Measurements from ENCODE around the gene NAT9.

The NAT9 gene

DNA sequence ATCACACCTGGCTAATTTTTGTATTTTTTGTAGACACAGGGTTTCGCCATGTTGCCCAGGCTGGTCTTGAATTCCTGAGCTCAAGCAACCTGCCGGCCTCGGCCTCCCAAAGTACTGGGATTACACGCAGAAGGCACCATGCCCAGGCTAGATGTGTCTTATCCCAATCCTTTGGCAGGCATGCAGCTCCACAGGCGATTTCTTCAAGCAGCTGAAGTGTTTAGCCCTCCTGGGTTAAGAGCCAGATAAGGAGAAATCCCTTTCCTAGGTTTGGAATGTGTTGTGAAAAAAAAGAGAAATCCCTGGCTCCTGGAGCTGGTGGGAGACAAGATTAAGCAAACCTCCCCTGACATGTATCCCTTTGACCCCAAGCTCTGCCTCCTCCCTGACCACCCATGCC lies 29.8 kb downstream of the NAT9 start:
- Histone ChIP-seq H3K9me3 (ENCODE audit: control insufficient read depth, insufficient read depth, low read length) (no peaks in the 10 kb centered on the region), H3K36me3 (ENCODE audit: control insufficient read depth, insufficient read depth, low read length) (peaks cover 6% of the 10 kb centered on the region), H3K4me1 (ENCODE audit: control insufficient read depth, insufficient read depth, low read length) (peaks cover 25% of the 10 kb centered on the region), H3K4me3 (ENCODE audit: low read depth, low read length) (no peak overlapping the region), H3K9ac (ENCODE audit: low read depth, low read length) (no peak overlapping the region), H3K27me3 (ENCODE audit: control insufficient read depth, insufficient read depth, low read length) (no peaks in the 10 kb centered on the region)

DNA sequence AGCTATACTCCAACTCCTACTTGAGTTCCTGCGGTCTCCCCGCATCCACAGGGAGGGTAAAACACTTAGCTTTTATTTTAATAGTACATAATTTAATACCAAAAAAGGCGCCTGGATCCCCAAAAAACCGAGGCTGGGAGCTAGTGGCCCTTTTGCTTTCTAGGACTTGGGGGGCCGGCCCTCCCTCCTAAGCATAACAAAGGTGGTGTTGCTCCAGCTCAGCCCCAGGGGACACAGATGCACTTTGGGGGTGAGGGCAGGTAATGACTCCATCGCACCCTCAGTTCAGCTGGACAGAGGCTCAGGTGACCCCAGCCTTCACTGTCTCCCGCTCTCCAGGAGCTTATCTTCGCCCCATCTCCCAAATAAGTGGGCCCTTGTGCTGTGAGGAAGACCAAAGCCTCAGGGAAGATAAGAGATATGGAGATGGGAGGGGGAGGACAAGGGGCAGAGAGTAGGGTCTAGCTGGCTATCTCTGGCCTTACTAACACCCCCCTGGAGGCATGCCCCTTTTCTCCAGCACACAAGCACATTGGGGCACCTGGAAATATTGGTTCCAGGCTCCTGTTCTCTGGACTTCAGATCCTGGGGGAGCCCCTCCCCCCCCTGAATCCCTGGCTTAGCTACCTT lies 30.5 kb downstream of the NAT9 start:
- no peaks in the 10 kb centered on the region for H3K27me3 ChIP-seq (ENCODE audit: control insufficient read depth, insufficient read depth, low read length)
- no peak overlapping the region for H3K9ac ChIP-seq (ENCODE audit: low read depth, low read length)
- H3K36me3 ChIP-seq (ENCODE audit: control insufficient read depth, insufficient read depth, low read length): peaks cover 3% of the 10 kb centered on the region
- peaks cover 18% of the 10 kb centered on the region for H3K4me1 ChIP-seq (ENCODE audit: control insufficient read depth, insufficient read depth, low read length)
- H3K9me3 ChIP-seq (ENCODE audit: control insufficient read depth, insufficient read depth, low read length): no peaks in the 10 kb centered on the region
- H3K4me3 ChIP-seq (ENCODE audit: low read depth, low read length): peak overlapping the region; percentile 18

DNA sequence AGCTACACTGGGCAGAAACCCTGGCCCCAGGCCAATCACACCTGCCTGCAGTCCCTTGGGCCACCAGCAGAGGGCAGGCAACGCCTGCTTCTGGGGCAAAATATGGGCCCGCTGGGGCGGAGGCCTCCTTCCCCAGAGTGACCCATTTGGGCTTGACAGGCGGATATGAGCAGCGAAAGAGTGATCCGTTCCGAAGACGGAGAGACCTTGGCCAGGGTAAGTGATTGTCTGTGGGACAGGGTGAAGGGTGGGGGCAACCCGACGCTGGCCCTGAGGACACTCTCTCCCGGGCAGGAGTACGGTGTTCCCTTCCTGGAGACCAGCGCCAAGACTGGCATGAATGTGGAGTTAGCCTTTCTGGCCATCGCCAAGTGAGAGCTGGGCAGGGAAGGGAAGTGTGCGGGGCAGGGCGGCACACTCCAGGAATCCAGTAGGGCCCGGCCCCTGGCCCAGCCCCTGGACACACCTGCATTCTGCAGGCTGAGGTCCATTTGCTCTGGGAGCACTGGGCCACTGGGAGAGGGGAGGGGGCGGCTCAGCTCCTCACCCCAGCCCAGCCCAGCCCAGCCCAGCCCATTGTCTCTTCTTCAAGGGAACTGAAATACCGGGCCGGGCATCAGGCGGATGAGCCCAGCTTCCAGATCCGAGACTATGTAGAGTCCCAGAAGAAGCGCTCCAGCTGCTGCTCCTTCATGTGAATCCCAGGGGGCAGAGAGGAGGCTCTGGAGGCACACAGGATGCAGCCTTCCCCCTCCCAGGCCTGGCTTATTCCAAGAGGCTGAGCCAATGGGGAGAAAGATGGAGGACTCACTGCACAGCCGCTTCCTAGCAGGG lies 31.2 kb downstream of the NAT9 start:
- Histone ChIP-seq H3K36me3 (ENCODE audit: control insufficient read depth, insufficient read depth, low read length) (peaks cover 3% of the 10 kb centered on the region), H3K27me3 (ENCODE audit: control insufficient read depth, insufficient read depth, low read length) (no peaks in the 10 kb centered on the region), H3K9ac (ENCODE audit: low read depth, low read length) (no peak overlapping the region), H3K9me3 (ENCODE audit: control insufficient read depth, insufficient read depth, low read length) (no peaks in the 10 kb centered on the region), H3K4me1 (ENCODE audit: control insufficient read depth, insufficient read depth, low read length) (peaks cover 15% of the 10 kb centered on the region), H3K4me3 (ENCODE audit: low read depth, low read length) (peak overlapping the region; percentile 49)

DNA sequence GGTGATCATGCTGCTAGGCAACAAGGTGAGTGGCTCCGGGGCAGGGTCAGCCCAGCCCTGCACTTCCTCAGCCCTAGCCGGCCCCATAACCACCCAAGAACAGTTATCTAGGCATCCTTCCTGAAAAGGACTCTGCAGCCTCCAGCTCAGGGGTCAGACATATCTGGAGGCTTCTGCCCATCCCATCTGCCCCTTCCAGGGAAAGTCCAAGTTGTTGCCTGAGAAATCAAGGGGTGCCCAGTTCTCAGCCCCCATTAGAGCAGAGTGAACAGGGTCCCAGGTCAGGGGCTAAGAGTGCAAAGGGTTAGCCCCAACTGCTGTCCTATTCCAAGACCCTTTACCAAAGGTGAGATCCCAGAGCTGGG lies 31.8 kb downstream of the NAT9 start:
- no peak overlapping the region for H3K4me3 ChIP-seq (ENCODE audit: low read depth, low read length)

DNA sequence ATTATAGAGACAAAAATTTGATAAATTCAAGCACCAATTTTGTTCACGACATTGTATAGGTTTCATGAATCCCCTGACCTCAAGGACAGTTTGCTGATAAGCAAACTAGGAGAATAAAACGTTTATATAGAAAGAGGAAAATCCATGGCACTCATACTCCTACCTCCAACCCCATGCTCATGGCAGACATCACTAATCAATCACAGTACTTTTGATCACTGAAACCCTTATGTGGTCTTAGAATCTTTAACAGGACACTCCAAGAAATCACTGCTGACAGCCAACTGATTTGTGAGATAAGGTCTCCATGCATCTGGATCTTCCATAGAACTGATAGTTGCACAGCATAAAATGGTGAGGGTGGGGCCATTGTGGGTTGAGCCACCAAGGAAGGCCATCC lies 32.4 kb downstream of the NAT9 start:
- H3K4me3 ChIP-seq (ENCODE audit: low read depth, low read length): no peak overlapping the region
- peaks cover 15% of the 10 kb centered on the region for H3K4me1 ChIP-seq (ENCODE audit: control insufficient read depth, insufficient read depth, low read length)
- H3K36me3 ChIP-seq (ENCODE audit: control insufficient read depth, insufficient read depth, low read length): peaks cover 3% of the 10 kb centered on the region
- no peaks in the 10 kb centered on the region for H3K9me3 ChIP-seq (ENCODE audit: control insufficient read depth, insufficient read depth, low read length)
- no peak overlapping the region for H3K9ac ChIP-seq (ENCODE audit: low read depth, low read length)
- no peaks in the 10 kb centered on the region for H3K27me3 ChIP-seq (ENCODE audit: control insufficient read depth, insufficient read depth, low read length)

More for the DNA sequence above, 31.8 kb downstream of the NAT9 start:
- no peak overlapping the region for H3K9ac ChIP-seq (ENCODE audit: low read depth, low read length)
- H3K4me1 ChIP-seq (ENCODE audit: control insufficient read depth, insufficient read depth, low read length): peaks cover 15% of the 10 kb centered on the region
- no peaks in the 10 kb centered on the region for H3K27me3 ChIP-seq (ENCODE audit: control insufficient read depth, insufficient read depth, low read length)
- no peaks in the 10 kb centered on the region for H3K9me3 ChIP-seq (ENCODE audit: control insufficient read depth, insufficient read depth, low read length)
- peaks cover 3% of the 10 kb centered on the region for H3K36me3 ChIP-seq (ENCODE audit: control insufficient read depth, insufficient read depth, low read length)

DNA sequence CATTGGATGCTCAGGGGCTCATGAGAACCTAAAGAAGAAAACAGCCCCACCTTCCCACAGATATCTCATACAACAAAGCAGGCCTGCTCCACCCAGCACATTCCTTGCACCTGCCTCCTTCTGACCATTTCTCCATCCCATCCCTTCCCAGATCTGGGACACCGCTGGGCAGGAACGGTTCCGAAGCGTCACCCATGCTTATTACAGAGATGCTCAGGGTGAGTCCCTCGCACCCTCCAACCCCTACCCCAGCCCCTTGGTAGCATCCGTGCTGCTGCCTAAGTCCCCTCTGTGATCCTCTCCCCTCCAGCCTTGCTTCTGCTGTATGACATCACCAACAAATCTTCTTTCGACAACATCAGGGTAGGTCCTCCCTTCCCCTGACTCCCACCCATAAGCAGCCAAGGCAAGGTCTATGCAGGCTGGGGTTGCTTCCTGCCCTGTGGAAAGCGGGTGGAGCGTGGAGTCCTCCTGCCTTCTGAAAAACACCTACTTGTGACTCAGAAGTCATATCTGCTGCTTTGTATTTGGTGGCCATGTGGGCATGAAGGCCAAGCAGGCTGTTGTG lies 33.1 kb downstream of the NAT9 start:
- Histone ChIP-seq H3K9me3 (ENCODE audit: control insufficient read depth, insufficient read depth, low read length) (no peaks in the 10 kb centered on the region), H3K9ac (ENCODE audit: low read depth, low read length) (no peak overlapping the region), H3K36me3 (ENCODE audit: control insufficient read depth, insufficient read depth, low read length) (no peaks in the 10 kb centered on the region), H3K4me1 (ENCODE audit: control insufficient read depth, insufficient read depth, low read length) (peaks cover 16% of the 10 kb centered on the region), H3K4me3 (ENCODE audit: low read depth, low read length) (no peak overlapping the region), H3K27me3 (ENCODE audit: control insufficient read depth, insufficient read depth, low read length) (no peaks in the 10 kb centered on the region)

DNA sequence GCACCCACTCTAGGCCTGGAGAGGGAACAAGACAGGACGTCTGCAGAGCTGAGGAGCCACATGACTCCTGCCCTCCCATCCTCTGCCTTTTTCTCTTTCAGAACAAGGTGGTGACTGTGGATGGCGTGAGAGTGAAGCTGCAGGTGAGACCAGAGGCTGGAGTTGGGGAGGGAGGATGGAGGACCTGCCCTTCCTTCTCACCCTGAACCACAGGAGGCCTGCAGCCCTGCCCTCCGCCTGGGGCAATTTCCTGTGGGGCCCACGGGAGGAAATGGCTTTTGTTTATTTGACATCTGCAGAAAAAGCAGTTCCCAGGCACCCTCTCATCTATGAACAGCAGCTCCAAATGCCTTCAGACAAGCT lies 34.0 kb downstream of the NAT9 start:
- H3K36me3 ChIP-seq (ENCODE audit: control insufficient read depth, insufficient read depth, low read length): no peaks in the 10 kb centered on the region
- no peaks in the 10 kb centered on the region for H3K27me3 ChIP-seq (ENCODE audit: control insufficient read depth, insufficient read depth, low read length)
- H3K4me3 ChIP-seq (ENCODE audit: low read depth, low read length): no peak overlapping the region
- H3K9ac ChIP-seq (ENCODE audit: low read depth, low read length): no peak overlapping the region
- peaks cover 19% of the 10 kb centered on the region for H3K4me1 ChIP-seq (ENCODE audit: control insufficient read depth, insufficient read depth, low read length)
- no peaks in the 10 kb centered on the region for H3K9me3 ChIP-seq (ENCODE audit: control insufficient read depth, insufficient read depth, low read length)

DNA sequence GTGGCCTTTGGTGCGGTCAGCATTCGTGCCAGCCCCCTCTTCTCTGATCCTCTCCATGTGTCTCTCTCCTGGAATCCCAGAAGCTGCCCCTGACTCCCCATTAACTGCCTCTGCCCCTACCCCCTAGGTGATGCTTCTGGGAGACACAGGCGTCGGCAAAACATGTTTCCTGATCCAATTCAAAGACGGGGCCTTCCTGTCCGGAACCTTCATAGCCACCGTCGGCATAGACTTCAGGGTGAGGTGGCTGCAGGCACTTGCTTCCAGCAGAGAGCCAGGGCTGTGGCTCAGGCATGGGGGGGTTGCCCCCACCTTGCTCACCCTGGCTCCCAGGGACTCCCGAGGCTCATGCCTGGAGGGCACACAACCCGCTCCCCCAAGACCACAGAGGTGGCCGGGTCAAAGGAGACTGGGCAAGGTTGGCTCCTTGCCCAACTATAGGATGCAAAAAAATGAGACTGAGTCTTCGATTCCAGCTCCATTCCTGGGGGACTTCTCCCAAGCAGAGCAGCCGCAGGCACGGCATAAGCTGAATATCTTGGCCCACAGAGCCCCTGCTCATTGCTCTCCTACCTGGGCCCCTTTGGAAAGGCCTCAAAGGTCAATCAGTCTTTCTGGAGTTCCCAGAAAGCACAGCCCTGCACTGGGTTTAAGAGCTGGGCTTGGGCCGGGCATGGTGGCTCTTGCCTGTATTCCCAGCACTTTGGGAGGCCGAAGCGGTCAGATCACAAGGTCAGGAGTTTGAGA lies 35.3 kb downstream of the NAT9 start:
- Histone ChIP-seq H3K9ac (ENCODE audit: low read depth, low read length) (no peak overlapping the region), H3K4me1 (ENCODE audit: control insufficient read depth, insufficient read depth, low read length) (peaks cover 8% of the 10 kb centered on the region), H3K27me3 (ENCODE audit: control insufficient read depth, insufficient read depth, low read length) (no peaks in the 10 kb centered on the region), H3K9me3 (ENCODE audit: control insufficient read depth, insufficient read depth, low read length) (no peaks in the 10 kb centered on the region), H3K36me3 (ENCODE audit: control insufficient read depth, insufficient read depth, low read length) (no peaks in the 10 kb centered on the region), H3K4me3 (ENCODE audit: low read depth, low read length) (no peak overlapping the region)

DNA sequence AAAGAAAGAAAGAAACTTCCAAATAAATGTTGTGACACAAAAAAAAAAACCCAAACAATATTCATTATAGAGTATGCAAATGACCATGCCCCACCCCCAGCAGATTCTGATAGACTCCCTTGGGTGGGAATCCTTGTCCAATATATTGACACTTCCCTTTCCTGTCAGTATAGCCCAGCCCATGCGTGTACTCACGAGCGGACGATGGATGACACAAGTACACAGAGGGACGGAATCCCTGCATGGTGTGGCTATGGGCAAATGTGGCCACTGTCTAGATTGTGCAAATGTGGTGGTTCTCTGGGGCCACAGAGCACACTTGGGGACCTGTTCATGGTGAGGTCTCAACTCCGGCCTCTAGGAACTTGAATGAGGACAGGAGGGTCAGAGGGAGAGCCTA lies 36.0 kb downstream of the NAT9 start:
- no peaks in the 10 kb centered on the region for H3K27me3 ChIP-seq (ENCODE audit: control insufficient read depth, insufficient read depth, low read length)
- H3K9ac ChIP-seq (ENCODE audit: low read depth, low read length): no peak overlapping the region
- H3K36me3 ChIP-seq (ENCODE audit: control insufficient read depth, insufficient read depth, low read length): no peaks in the 10 kb centered on the region
- H3K9me3 ChIP-seq (ENCODE audit: control insufficient read depth, insufficient read depth, low read length): no peaks in the 10 kb centered on the region
- no peak overlapping the region for H3K4me3 ChIP-seq (ENCODE audit: low read depth, low read length)
- peaks cover 6% of the 10 kb centered on the region for H3K4me1 ChIP-seq (ENCODE audit: control insufficient read depth, insufficient read depth, low read length)

DNA sequence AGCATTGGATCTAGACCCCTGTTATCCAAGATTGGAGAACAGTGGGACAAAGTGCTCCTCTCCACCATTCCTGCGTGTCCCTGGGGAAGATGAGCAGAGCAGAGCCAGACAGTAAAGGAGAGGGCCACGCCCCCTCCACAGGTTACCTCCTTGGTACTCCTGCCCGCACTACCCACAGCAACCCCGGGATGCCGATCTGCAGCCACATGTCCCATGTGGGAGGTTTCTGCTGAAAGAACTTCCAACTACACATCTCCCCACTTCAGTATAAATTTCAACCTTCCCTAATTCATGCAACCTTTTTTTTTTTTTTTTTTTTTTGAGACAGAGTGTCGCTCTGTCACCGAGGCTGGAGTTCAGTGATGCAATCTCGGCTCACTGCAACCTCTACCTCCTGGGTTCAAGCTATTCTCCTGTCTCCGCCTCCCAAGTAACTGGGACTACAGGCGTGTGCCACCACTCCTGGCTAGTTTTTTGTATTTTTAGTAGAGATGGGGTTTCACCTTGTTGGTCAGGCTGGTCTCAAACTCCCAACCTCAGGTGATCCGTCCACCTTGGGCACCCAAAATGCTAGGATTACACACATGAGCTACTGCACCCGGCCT lies 36.8 kb downstream of the NAT9 start:
- Histone ChIP-seq H3K27me3 (ENCODE audit: control insufficient read depth, insufficient read depth, low read length) (peaks cover under 1% of the 10 kb centered on the region), H3K4me3 (ENCODE audit: low read depth, low read length) (no peak overlapping the region), H3K36me3 (ENCODE audit: control insufficient read depth, insufficient read depth, low read length) (no peaks in the 10 kb centered on the region), H3K9ac (ENCODE audit: low read depth, low read length) (no peak overlapping the region), H3K9me3 (ENCODE audit: control insufficient read depth, insufficient read depth, low read length) (no peaks in the 10 kb centered on the region), H3K4me1 (ENCODE audit: control insufficient read depth, insufficient read depth, low read length) (peaks cover 6% of the 10 kb centered on the region)
